HG03460 (cell line): ENCODE results near the gene TBRG4.

Experiments
- ATAC-seq: cut with Tn5 transposase; IDR thresholded peaks from one replicate; pipeline ENCODE4 v1.9.1; 2021; ENCODE audit not compliant: unreplicated experiment

The TBRG4 gene

GRCh38 chr7:45145881-45146280 lies 34.4 kb upstream of the TBRG4 start:
- ATAC-seq, result no peak

GRCh38 chr7:45143616-45144015 lies 32.1 kb upstream of the TBRG4 start:
- no peak for ATAC-seq

- no peak for ATAC-seq
Observed at GRCh38 chr7:45140827-45141226, 29.3 kb upstream of the TBRG4 start.

GRCh38 chr7:45138433-45139267 lies 27.2 kb upstream of the TBRG4 start:
- ATAC-seq, result no peak

- ATAC-seq, result no peak
Observed at GRCh38 chr7:45136106-45137060, 24.9 kb upstream of the TBRG4 start.

GRCh38 chr7:45133877-45134276 lies 22.4 kb upstream of the TBRG4 start:
- no peak for ATAC-seq

- ATAC-seq, result no peak
Observed at GRCh38 chr7:45133352-45133751, 21.9 kb upstream of the TBRG4 start.

GRCh38 chr7:45132708-45133320 lies 21.3 kb upstream of the TBRG4 start:
- ATAC-seq, result no peak

GRCh38 chr7:45131891-45132290 lies 20.4 kb upstream of the TBRG4 start:
- ATAC-seq, result no peak

GRCh38 chr7:45130910-45131309 lies 19.4 kb upstream of the TBRG4 start:
- ATAC-seq, result no peak

- ATAC-seq, result no peak
Observed at GRCh38 chr7:45129906-45130305, 18.4 kb upstream of the TBRG4 start.

- no peak for ATAC-seq
Observed at GRCh38 chr7:45129181-45129800, 17.8 kb upstream of the TBRG4 start.

GRCh38 chr7:45126920-45127319 lies 15.4 kb upstream of the TBRG4 start:
- no peak for ATAC-seq

GRCh38 chr7:45126201-45126600 lies 14.7 kb upstream of the TBRG4 start:
- no peak for ATAC-seq

GRCh38 chr7:45125193-45125904 lies 13.9 kb upstream of the TBRG4 start:
- no peak for ATAC-seq

- no peak for ATAC-seq
Observed at GRCh38 chr7:45123913-45124710, 12.6 kb upstream of the TBRG4 start.

- ATAC-seq, result no peak
Observed at GRCh38 chr7:45122975-45123860, 11.7 kb upstream of the TBRG4 start.

GRCh38 chr7:45119550-45119949 lies 8.1 kb upstream of the TBRG4 start:
- no peak for ATAC-seq

- no peak for ATAC-seq
Observed at GRCh38 chr7:45118889-45119331, 7.4 kb upstream of the TBRG4 start.
